ENCODE data around the gene RPS24.
A peak's percentile ranks its signal among the peaks of the same experiment; 100 is the strongest.
"Not testable (repeated sequence)": the region's sequence is repeated elsewhere in the genome, so short reads cannot be mapped to it uniquely, and the experiment has no call there.

The RPS24 gene

GRCh38 chr10:78053211-78053868, 19.7 kb downstream of the RPS24 start:
- DNase-seq (ENCODE audit: low read depth): peak; percentile 75

GRCh38 chr10:78058562-78058961, 24.9 kb downstream of the RPS24 start:
- DNase-seq (ENCODE audit: low read depth): no peak

- DNase-seq (ENCODE audit: low read depth): no peak
These were observed 26.4 kb downstream of the RPS24 start for GRCh38 chr10:78059906-78060702.

- no peak for DNase-seq (ENCODE audit: low read depth)
These were observed 28.6 kb downstream of the RPS24 start for GRCh38 chr10:78062296-78062695.

GRCh38 chr10:78063236-78063635, 29.6 kb downstream of the RPS24 start:
- DNase-seq (ENCODE audit: low read depth): no peak

GRCh38 chr10:78064919-78065318, 31.3 kb downstream of the RPS24 start:
- DNase-seq (ENCODE audit: low read depth): not testable (repeated sequence)

- no peak for DNase-seq (ENCODE audit: low read depth)
These were observed 31.9 kb downstream of the RPS24 start for GRCh38 chr10:78065611-78066010.

GRCh38 chr10:78066012-78066411, 32.3 kb downstream of the RPS24 start:
- DNase-seq (ENCODE audit: low read depth): no peak

GRCh38 chr10:78066728-78067430, 33.2 kb downstream of the RPS24 start:
- no peak for DNase-seq (ENCODE audit: low read depth)

- DNase-seq (ENCODE audit: low read depth): no peak
These were observed 35.5 kb downstream of the RPS24 start for GRCh38 chr10:78069151-78069550.

- DNase-seq (ENCODE audit: low read depth): not testable (repeated sequence)
These were observed 36.4 kb downstream of the RPS24 start for GRCh38 chr10:78070064-78070463.

GRCh38 chr10:78070726-78071125, 37.1 kb downstream of the RPS24 start:
- DNase-seq (ENCODE audit: low read depth): no peak

- no peak for DNase-seq (ENCODE audit: low read depth)
These were observed 37.6 kb downstream of the RPS24 start for GRCh38 chr10:78071140-78071856.

GRCh38 chr10:78071857-78072179, 38.2 kb downstream of the RPS24 start:
- DNase-seq (ENCODE audit: low read depth): no peak

- no peak for DNase-seq (ENCODE audit: low read depth)
These were observed 38.8 kb downstream of the RPS24 start for GRCh38 chr10:78072504-78072903.

- not testable (repeated sequence) for DNase-seq (ENCODE audit: low read depth)
These were observed 42.1 kb downstream of the RPS24 start for GRCh38 chr10:78075806-78076205.

GRCh38 chr10:78078539-78079330, 45.1 kb downstream of the RPS24 start:
- DNase-seq (ENCODE audit: low read depth): no peak

- DNase-seq (ENCODE audit: low read depth): no peak
These were observed 45.7 kb downstream of the RPS24 start for GRCh38 chr10:78079411-78079810.

GRCh38 chr10:78081292-78081691, 47.6 kb downstream of the RPS24 start:
- no peak for DNase-seq (ENCODE audit: low read depth)

- DNase-seq (ENCODE audit: low read depth): no peak
These were observed 49.0 kb downstream of the RPS24 start for GRCh38 chr10:78082636-78083035.

Measured in GM04504 (cell line).